ENCODE results near the gene SERPINB7. TPM values are rescaled to one million over a fixed set of nuclear protein-coding genes. Genes with fewer than 3 reads are reported as not detected.
"Not testable (repeated sequence)": the region's sequence is repeated elsewhere in the genome, so short reads cannot be mapped to it uniquely, and the experiment has no call there.

The SERPINB7 gene
- polyA plus RNA-seq, result not detected

DNA sequence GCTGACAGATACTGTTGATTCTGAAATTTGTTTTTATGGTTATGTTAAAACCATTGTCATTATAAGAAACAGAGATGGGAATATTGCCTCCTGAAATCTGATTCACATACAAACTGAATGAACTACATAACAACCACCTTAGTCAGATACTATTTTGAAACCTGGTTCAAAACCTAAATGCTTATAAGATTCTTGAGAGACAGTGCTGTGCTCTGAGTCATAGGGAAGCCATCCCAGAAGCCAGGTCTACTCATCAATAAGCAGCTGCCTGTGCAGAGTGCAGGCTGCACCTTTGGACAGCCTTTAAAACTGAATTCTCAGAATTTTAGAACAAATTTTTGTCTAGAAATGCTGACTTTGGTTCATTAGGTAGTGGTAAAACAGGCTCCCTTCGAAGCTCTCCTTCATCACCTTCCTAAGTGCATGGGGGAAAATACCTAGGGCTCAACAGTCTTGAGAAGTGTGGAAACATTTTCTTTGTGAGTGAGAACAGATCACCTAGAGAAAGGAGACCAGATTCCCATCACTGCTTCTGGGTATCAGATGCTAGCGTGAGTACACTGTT is at the start of gene SERPINB7:
SERPINB7 (plus strand) TSS at position 253 of the 565 bp plus-strand sequence. CDS start 6,955 bp downstream, outside the sequence.
- no peaks in the 10 kb centered on the region for H3K4me1 Mint-ChIP-seq
- no peak within 1 kb of the TSS for H3K27ac Mint-ChIP-seq
- H3K36me3 Mint-ChIP-seq, result no peaks in the 10 kb centered on the region
- DNase-seq, result no peak
- H3K9me3 Mint-ChIP-seq, result peaks cover 0 to 6% (median 0%) of the 10 kb centered on the region in 6 donors
- peaks cover 6 to 17% (median 7%) of the 10 kb centered on the region in 3 donors for H3K27me3 Mint-ChIP-seq (ENCODE audit: low read depth in 3 of 3)
- H3K4me3 Mint-ChIP-seq, result no peak within 1 kb of the TSS

DNA sequence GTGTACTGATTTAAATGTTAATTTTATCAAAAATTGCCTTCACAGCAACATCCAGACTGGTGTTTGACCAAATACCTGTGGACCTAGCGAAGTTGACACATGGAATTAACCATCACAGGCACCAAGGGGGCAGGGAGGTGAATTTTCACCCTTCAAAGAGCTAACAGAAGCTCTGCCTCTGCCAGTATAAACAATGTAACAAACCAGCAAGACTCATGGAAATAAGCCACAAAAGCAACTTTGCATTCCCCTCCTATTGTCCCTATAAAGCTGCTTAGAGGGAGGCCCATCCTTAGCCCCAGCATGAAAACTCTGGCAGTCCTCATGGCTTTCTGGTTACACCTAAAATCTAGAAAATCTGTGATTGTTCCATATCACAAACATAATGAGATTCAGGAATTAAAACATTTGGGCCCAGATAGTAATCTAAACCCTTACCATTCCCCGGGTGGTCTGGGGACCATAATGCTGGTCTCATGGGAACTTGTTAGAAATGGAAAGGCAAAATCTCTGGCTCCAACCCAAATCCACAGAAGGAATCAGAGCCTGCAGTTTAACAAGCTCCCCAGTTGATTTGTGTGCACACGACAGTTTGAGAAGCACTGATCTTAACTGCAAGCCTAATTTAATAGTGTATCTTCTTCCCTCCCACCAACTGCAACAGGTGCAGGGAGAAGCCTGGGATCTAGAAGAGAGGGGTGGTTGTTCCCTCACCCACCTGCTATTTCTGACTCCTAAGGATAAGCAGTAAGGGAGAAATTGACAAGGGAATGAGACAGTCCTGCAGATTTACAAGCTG is 49.3 kb upstream of the SERPINB7 start:
- Mint-ChIP-seq H3K36me3 (no peaks in the 10 kb centered on the region), H3K9me3 (peaks cover 0 to 2% (median under 1%) of the 10 kb centered on the region in 6 donors), H3K4me1 (no peaks in the 10 kb centered on the region), H3K27me3 (ENCODE audit: low read depth in 3 of 3) (peaks cover 2% of the 10 kb centered on the region in 3 donors), H3K27ac (no peak overlapping the region), H3K4me3 (no peak overlapping the region)
- DNase-seq, result no peak

DNA sequence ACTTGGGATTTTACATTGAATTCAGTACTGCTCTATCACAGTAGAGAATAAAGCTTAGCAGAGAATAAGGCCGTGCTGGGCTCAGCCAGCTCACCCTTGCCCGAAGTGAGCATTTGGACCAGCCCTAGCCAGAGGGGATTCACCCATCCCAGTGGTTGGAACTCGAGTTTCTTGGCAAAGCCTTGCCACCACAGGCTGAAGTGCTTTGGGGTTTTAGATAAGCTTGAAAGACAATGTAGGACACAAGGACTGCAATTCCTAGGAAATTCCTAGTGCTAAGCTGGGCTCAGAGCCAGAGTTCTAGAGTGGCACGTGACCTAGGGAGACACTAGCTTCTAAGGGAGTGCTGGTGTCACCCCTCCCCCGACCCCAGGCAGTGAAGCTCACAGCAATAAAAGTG is 44.4 kb upstream of the SERPINB7 start:
- no peak for DNase-seq
- peaks cover 0 to 3% (median 0%) of the 10 kb centered on the region in 6 donors for H3K9me3 Mint-ChIP-seq
- H3K36me3 Mint-ChIP-seq, result no peaks in the 10 kb centered on the region
- H3K27me3 Mint-ChIP-seq (ENCODE audit: low read depth in 3 of 3), result peaks cover 0 to 7% (median 7%) of the 10 kb centered on the region in 3 donors
- no peak overlapping the region for H3K27ac Mint-ChIP-seq
- H3K4me1 Mint-ChIP-seq, result no peaks in the 10 kb centered on the region
- H3K4me3 Mint-ChIP-seq, result no peak overlapping the region

DNA sequence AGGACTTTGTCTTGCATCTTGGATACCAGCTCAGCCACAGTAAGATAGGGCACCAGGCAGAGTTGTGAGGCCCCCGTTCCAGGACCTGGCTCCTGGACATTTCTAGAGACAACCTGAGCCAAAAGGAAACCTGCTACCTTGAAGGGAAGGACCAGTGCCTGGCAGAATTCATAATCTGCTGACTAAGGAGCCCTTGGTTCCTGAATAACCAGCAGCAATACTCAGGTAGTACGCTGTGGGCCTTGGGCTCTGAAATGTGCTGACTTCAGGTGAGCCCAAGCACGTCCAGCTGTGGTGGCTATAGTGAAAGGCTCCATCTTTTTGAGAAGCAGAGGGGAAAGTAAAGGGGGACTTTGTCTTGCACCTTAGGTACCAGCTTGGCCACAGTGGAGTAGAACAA is 44.0 kb upstream of the SERPINB7 start:
- Mint-ChIP-seq H3K27ac (no peak overlapping the region), H3K4me1 (no peaks in the 10 kb centered on the region), H3K4me3 (no peak overlapping the region), H3K27me3 (ENCODE audit: low read depth in 3 of 3) (peaks cover 0 to 7% (median 7%) of the 10 kb centered on the region in 3 donors), H3K36me3 (no peaks in the 10 kb centered on the region), H3K9me3 (peaks cover 0 to 3% (median 0%) of the 10 kb centered on the region in 6 donors)
- DNase-seq, result no peak

- H3K27me3 Mint-ChIP-seq (ENCODE audit: low read depth in 3 of 3), result peaks cover 0 to 5% (median 5%) of the 10 kb centered on the region in 3 donors
- H3K36me3 Mint-ChIP-seq, result no peaks in the 10 kb centered on the region
- no peak overlapping the region for H3K27ac Mint-ChIP-seq
- H3K4me3 Mint-ChIP-seq, result no peak overlapping the region
- no peak for DNase-seq
- no peaks in the 10 kb centered on the region for H3K4me1 Mint-ChIP-seq
- peaks cover 0 to 2% (median 0%) of the 10 kb centered on the region in 6 donors for H3K9me3 Mint-ChIP-seq
These were observed 38.3 kb upstream of the SERPINB7 start for GRCh38 chr18:63736876-63737275.

GRCh38 chr18:63741769-63742168 is 33.4 kb upstream of the SERPINB7 start:
- H3K27ac Mint-ChIP-seq, result no peak overlapping the region
- H3K4me3 Mint-ChIP-seq, result no peak overlapping the region
- no peaks in the 10 kb centered on the region for H3K36me3 Mint-ChIP-seq
- no peak for DNase-seq
- H3K9me3 Mint-ChIP-seq, result no peaks in the 10 kb centered on the region
- peaks cover 0 to 6% (median 3%) of the 10 kb centered on the region in 3 donors for H3K27me3 Mint-ChIP-seq (ENCODE audit: low read depth in 3 of 3)
- H3K4me1 Mint-ChIP-seq, result no peaks in the 10 kb centered on the region

DNA sequence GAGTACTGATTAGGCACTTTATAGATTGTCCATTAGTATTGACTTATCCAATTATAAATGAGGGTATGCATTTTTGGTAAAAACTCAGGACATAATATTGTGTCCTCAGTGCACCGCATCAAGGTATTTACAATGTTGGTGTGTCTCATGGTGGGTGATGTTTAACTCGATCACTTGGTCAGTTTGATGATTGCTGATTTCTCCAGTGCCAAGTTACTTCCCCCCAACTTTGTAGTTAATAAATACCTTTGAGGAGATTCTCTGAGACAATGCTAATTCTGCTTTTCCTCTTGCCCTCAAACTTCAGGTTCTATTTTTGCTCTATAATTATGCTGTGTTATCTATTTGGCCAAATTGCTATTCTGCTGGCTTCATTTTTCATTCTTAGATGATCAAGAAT is 28.2 kb upstream of the SERPINB7 start:
- H3K4me1 Mint-ChIP-seq, result no peaks in the 10 kb centered on the region
- H3K27ac Mint-ChIP-seq, result no peak overlapping the region
- H3K9me3 Mint-ChIP-seq, result peaks cover 0 to 7% (median 0%) of the 10 kb centered on the region in 6 donors
- no peak for DNase-seq
- H3K4me3 Mint-ChIP-seq, result no peak overlapping the region
- no peaks in the 10 kb centered on the region for H3K36me3 Mint-ChIP-seq
- peaks cover 0 to 8% (median 2%) of the 10 kb centered on the region in 3 donors for H3K27me3 Mint-ChIP-seq (ENCODE audit: low read depth in 3 of 3)

- no peak for DNase-seq
- Mint-ChIP-seq H3K36me3 (no peaks in the 10 kb centered on the region), H3K4me1 (no peaks in the 10 kb centered on the region), H3K27ac (no peak overlapping the region), H3K27me3 (ENCODE audit: low read depth in 3 of 3) (peaks cover 0 to 5% (median 2%) of the 10 kb centered on the region in 3 donors), H3K9me3 (peaks cover 0 to 7% (median 0%) of the 10 kb centered on the region in 6 donors), H3K4me3 (no peak overlapping the region)
These were observed 25.7 kb upstream of the SERPINB7 start for GRCh38 chr18:63749489-63749888.

DNA sequence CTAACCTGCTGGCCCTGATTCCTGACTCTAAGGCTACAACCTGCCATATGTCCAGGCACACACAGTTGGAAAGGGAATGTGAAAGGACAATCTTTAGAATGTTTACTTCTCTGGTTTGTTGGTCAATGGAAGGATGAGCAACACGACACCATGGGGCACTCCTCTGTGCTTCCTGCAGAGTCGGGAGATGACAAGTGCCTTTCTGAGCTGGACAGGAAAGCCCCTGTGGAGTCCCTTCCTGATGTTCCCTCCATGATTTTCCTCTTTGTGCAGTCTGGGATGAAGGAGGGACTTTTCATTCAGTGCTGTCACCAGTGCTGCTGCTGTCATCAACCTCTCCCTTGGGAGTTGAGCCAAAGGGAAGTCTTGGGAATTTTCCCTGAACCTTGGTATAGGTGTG is 22.6 kb upstream of the SERPINB7 start:
- H3K9me3 Mint-ChIP-seq, result peaks cover 0 to 7% (median 0%) of the 10 kb centered on the region in 6 donors
- H3K27ac Mint-ChIP-seq, result no peak overlapping the region
- H3K4me1 Mint-ChIP-seq, result no peaks in the 10 kb centered on the region
- H3K4me3 Mint-ChIP-seq, result no peak overlapping the region
- H3K27me3 Mint-ChIP-seq (ENCODE audit: low read depth in 3 of 3), result peaks cover 0 to 2% (median 2%) of the 10 kb centered on the region in 3 donors
- H3K36me3 Mint-ChIP-seq, result no peaks in the 10 kb centered on the region
- no peak for DNase-seq

GRCh38 chr18:63753676-63754075 is 21.5 kb upstream of the SERPINB7 start:
- DNase-seq, result no peak
- peaks cover 0 to 2% (median 2%) of the 10 kb centered on the region in 3 donors for H3K27me3 Mint-ChIP-seq (ENCODE audit: low read depth in 3 of 3)
- H3K9me3 Mint-ChIP-seq, result peaks cover 0 to 11% (median 1%) of the 10 kb centered on the region in 6 donors
- no peaks in the 10 kb centered on the region for H3K36me3 Mint-ChIP-seq
- H3K4me3 Mint-ChIP-seq, result no peak overlapping the region
- H3K4me1 Mint-ChIP-seq, result no peaks in the 10 kb centered on the region
- no peak overlapping the region for H3K27ac Mint-ChIP-seq

GRCh38 chr18:63757541-63757940 is 17.7 kb upstream of the SERPINB7 start:
- Mint-ChIP-seq H3K4me1 (no peaks in the 10 kb centered on the region), H3K27me3 (ENCODE audit: low read depth in 3 of 3) (no peaks in the 10 kb centered on the region), H3K4me3 (no peak overlapping the region), H3K9me3 (peaks cover 9 to 19% (median 12%) of the 10 kb centered on the region in 6 donors), H3K27ac (no peak overlapping the region), H3K36me3 (peaks cover 0 to 10% (median 0%) of the 10 kb centered on the region in 3 donors)
- no peak for DNase-seq

DNA sequence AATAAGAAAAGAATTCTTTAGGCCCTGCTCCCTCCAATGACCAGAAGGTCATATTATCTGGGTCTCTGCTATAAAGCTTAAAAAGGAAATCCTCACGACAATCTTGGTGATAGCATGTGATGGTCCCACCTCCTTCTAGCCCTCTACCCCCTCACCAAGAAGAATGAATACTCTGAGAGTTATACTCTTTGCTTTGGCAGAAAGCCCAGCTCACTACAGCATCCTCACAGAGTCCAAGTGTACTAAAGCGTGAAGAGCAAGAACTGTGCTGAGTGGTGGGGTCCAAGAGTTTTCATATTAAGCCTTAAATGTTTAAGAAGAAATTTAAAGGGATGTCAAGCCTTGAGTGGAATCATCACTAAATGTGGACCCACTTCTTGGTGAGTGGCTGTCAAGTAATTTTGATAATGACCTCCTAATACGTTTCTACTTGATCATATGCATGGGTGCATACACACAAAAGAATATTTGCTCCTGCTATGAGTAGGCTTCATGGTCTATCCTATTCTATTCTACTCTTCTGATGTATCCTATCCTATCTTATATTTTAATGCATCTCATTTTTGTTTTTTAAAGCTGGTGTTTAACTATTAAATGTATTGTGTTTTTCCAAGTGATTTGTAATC is 16.5 kb upstream of the SERPINB7 start:
- Mint-ChIP-seq H3K27me3 (ENCODE audit: low read depth in 3 of 3) (no peaks in the 10 kb centered on the region), H3K9me3 (peaks cover 9 to 19% (median 12%) of the 10 kb centered on the region in 6 donors), H3K4me3 (no peak overlapping the region), H3K36me3 (peaks cover 0 to 10% (median 0%) of the 10 kb centered on the region in 3 donors), H3K4me1 (no peaks in the 10 kb centered on the region), H3K27ac (no peak overlapping the region)
- no peak for DNase-seq

DNA sequence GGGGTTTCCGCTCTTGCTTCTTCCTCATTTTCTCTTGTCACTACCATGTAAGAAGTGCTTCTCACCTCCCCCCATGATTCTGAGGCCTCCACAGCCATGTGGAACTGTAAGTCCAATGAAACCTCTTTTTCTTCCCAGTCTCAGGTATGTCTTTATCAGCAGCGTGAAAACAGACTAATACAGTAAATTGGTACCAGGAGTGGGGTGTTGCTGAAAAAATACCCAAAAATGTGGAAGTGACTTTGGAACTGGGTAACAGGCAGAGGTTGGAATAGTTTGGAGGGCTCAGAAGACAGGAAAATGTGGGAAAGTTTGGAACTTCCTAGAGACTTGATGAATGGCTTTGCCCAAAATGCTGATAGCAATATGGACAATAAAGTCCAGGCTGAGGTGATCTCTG is 15.4 kb upstream of the SERPINB7 start:
- H3K4me1 Mint-ChIP-seq; DNase-seq; H3K4me3 Mint-ChIP-seq; H3K27me3 Mint-ChIP-seq (ENCODE audit: low read depth in 3 of 3); H3K36me3 Mint-ChIP-seq; H3K27ac Mint-ChIP-seq: not testable (repeated sequence)
- H3K9me3 Mint-ChIP-seq, result peaks cover 9 to 19% (median 12%) of the 10 kb centered on the region in 6 donors

DNA sequence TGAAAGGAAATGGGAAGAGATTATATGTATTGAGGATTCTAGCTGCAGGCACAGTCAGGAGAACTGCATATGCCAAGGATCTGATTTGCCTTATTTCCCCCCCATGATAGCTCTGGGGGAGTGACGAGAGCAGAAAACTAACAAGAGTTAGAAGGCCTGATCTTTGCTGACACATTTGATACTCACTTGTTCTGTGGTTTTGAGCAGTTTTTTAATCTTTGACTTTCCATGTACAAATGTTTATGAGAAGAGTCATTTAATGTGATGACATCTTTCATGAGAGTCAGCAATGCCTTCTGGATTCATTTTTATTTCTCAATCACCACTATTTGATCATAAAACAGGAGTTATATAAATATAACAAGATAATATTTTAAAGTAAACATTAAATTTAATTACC is 12.7 kb upstream of the SERPINB7 start:
- Mint-ChIP-seq H3K9me3 (peaks cover 9 to 19% (median 13%) of the 10 kb centered on the region in 6 donors), H3K4me1 (no peaks in the 10 kb centered on the region), H3K36me3 (peaks cover 0 to 10% (median 0%) of the 10 kb centered on the region in 3 donors), H3K4me3 (no peak overlapping the region), H3K27ac (no peak overlapping the region), H3K27me3 (ENCODE audit: low read depth in 3 of 3) (peaks cover 0 to 6% (median 0%) of the 10 kb centered on the region in 3 donors)
- no peak for DNase-seq
